Measurements from ENCODE around the gene TGFBR3.
A peak's percentile ranks its signal among the peaks of the same experiment; 100 is the strongest.
"Not testable (repeated sequence)": the region's sequence is repeated elsewhere in the genome, so short reads cannot be mapped to it uniquely, and the experiment has no call there.

Gene TGFBR3

DNA sequence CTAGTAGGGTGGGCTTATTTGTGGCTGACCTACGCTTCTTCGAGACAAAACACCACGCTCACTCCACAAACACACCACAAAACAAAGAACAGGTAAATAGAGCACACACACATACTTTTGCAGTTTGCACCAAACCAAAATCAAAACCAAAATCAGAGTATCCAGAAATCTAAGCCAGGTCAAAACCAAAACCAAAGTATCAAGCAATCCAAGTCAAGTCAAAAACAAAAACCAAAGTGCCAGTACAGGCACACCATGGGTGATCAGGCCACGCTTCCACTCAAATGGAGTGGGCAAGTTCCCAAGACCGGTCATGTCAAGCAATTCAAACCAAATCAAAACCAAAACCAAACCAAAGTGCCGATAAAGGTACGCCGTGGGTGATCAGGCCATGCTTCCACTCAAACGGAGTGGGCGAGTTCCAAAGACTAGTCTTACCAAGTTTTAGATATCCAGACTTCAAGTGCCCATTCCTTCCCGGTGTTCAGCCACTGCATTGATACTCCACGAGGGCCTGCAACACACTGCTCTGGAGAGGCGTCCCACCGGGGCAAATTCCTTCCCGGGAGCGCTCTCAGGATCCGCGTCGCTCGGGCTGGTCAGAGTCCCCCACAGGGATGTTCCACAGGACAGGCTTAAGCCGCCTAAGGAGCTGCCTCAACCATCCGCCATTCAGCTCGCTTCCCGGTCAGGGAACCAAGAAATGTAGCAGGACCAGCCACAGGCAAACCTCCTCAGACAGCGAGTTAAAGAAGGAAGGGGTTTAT is 216.2 kb downstream of the TGFBR3 start:
- no peak for DNase-seq

DNA sequence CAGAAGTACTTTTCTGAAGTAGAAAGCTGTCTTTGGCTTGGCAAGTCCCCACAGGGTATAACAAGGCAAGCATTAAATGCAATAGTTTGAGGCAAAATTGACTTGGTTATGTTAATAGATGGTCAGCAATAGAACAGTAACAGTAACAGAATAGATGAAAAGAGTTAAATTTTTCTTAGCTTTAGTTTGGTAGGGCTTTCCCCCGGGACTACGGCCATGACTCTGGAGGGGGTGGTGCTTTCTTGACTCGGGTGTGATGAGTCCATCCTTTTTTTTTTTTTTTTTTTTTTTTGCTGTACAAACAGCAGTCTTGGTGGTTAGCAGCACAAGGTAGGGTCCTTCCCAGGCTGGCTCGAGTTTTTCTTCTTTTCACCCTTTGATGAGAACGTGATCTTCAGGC is 219.3 kb downstream of the TGFBR3 start:
- DNase-seq = not testable (repeated sequence)

DNA sequence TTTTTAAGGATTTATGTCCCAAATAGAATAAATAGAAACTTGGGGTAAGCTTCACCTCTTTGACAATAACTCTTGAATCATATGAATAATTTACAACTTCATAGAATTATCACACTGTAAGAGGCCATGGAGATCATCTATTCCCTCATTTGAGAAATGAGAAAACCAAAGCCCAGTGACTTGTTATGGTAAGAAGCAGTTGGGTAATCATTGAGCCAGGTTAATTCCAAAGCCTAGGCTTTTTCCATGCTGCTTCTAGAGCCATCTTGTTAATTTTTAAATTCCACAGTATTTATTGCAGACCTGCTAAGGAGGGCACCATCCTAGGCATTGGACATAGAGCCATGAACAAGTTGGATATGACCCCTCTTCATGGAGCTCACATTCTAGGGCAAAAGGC is 224.8 kb downstream of the TGFBR3 start:
- no peak for DNase-seq

DNA sequence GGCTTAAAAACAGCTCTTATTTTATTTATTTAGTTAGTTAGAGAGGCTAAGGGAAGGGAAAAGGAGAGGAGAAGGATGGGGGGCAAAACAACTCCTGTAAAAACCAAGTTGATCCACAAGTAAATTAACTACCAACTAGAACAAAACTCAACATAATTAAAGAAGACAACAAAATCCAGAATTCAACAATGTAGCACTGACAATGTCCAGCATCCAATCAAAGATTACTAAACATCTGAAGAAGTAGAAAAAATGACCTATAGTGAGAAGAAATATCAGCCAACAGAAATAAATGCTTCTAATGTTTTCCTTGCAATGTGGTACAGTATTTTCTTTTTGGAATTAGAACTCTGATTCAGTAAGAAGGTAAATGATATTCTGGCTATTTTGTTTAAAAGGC is 225.2 kb downstream of the TGFBR3 start:
- DNase-seq = no peak

DNA sequence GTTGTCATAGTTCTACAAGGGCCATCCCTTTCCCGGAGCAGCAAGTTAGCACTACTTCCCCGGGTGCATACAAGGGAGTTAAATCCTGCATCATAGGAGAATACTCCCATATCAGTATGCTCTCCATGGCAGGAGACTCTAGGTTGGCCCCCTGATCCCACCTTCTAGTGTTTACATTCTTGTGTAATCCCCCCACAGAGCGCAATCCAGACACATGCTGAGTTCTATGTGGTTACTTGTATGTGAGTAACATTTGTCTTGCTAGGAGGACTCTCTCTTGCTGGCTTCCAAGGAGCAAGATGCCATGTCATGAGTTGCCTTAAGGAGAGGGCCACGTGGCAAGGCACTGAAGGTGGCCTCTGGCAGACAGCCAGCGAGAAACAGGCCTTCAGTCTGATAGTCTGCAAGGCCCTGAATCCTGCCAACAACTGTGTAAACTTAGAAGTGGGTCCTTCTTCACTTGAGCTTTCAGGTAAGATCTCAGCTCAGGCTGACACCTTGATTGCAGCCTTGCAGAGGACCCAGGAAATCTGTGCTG is 230.0 kb downstream of the TGFBR3 start:
- DNase-seq = peak; percentile 4

DNA sequence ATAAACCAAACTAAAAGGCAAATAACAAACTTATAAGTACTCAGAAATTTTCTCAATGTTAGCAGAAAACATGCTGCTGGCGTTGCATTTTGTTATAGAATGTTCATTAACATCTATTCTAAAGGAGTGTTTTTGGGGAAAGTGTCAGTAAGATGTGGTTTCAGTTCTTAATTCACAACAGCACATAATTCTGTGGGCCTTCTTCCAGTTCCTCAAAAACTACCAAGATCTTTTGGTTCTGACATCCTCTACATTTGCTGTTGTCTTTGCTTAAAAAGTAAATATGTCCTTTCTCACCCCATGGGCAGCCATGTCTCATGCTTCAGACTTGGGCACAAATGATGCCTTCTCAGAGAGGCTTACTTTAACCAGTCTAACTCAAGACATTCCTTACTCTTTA is 232.8 kb downstream of the TGFBR3 start:
- DNase-seq = no peak

DNA sequence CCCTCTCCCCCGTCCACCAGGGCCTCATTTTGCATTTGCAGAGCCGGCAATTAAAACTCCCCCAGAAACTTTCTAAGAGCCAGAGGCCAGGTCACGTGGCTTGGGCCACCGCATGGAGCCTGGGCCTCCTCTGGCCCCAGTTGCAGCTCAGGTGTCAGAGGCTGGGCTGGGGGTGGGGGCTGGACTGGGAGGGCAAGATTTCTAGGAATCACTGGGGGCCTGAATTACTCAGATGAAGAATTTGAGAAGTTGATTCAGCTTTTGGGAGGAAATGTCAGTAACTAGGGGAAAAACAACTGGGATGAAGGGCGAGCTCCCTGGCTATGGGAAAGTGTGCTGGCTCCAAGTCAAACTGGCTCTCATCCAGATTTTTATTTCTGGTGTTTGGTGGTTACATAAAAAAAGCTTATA is 234.3 kb downstream of the TGFBR3 start:
- DNase-seq = no peak

DNA sequence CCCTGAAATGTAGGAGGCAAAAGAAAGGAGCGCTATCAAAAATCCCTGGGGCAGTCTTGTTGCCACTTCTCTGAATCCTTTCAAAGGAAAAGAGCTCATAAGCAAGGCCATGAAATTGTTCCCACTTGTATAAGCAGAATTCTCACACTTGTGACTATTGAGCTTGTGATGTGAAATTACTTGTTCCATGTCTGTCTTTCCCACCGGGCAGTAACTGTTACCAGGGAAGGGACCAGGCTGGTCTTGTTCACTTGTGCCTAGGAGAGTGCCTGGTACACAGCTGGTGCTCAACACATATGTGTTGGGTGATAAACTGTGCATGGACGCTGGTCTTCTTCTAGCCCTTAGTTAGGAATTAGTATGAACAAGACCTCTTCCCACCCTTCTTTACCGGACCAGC is 234.7 kb downstream of the TGFBR3 start:
- no peak for DNase-seq

DNA sequence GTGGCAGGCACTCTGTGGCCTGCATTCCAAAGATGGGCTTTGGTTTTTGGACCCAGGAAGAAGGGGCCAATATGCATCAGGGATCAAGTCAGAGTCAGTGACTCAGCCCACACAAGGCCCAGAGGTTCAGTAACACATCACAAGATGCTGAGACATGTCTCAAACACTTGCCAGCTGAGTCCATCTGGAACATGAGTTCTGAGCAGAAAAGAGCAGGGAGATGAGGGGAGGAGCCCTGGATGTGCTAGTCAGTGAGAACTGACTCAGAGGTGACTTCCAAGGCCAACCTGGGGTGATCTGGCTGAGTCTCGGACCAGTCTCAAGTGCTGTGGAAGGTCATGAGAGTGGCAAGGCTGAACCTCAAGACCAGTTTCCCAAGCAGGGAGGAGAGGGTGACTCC is 235.2 kb downstream of the TGFBR3 start:
- no peak for DNase-seq

DNA sequence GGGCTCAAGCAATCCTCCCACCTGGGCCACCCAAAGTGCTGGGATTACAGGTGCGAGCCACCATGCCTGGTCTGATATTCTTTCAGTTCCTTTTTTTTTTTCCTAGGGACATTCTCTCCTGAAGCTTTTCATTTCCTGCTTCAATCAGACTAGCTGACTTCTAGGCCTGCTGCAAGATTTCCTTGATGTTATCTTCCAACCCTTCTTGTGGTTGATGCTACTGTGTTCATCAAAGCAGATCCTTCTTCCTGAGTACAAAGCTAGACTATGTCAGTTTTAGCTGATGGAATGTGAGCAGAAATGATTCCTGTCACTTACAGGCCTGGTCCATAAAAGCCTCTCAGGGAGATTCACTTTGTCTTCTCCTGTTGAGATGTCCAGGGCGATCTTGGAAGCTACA is 238.9 kb downstream of the TGFBR3 start:
- no peak for DNase-seq

DNA sequence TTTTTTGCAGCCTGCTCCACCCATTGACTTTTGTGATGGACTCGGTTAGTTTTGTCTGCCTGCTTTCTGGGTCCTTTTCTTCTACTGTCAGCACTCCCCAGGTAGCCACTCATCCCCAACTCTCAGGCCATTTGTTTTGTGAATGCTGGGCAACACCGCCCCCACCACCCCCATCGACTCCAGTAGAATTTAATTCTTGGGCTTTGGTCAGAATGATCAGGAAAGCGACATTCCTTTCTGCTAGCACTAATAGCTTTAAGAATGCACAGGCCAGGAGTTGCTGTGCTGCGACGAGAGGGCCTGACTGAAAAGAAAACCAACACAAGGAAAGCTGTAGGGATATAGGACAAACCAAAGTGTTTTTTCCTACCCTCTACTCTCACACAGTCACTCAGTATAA is 240.9 kb downstream of the TGFBR3 start:
- no peak for DNase-seq

DNA sequence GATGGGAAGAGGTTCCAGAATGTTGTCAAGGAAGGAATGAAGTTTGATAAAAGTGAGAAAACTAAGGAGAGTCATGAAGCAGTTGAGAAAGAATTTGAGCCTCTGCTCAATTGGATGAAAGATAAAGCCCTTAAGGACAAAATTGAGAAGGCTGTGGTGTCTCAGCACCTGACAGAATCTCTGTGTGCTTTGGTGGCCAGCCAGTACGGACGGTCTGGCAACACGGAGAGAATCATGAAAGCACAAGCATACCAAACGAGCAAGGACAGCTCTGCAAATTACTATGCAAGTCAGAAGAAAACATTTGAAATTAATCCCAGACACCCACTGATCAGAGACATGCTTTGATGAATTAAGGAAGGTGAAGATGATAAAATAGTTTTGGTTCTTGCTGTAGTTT is 242.5 kb downstream of the TGFBR3 start:
- DNase-seq = no peak

DNA sequence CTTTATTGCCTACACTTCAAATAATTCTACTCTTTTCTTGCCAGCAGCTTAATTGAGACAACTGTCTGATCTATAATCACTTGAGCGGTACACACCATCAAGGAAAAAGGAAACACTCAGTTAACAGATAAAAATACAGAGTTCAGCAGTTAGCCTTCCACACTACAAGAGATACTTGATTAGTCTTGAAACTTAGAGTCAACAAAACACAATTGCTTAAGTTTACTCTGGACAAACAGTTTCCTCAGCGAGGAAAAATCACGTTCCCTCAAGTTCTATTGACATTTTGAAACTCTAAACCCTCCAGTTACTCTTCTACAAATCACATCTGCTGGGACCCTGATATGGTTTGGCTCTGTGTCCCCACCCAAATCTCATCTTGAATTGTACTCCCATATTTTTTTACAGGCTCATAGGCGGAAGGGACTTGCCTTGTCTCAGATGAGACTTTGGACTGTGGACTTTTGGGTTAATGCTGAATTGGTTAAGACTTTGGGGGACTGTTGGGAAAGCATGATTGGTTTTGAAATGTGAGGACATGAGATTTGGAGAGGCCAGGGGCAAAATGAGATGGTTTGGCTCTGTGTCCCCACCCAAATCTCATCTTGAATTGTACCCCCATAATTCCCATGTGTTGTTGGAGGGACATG is 244.9 kb downstream of the TGFBR3 start:
- DNase-seq = no peak

DNA sequence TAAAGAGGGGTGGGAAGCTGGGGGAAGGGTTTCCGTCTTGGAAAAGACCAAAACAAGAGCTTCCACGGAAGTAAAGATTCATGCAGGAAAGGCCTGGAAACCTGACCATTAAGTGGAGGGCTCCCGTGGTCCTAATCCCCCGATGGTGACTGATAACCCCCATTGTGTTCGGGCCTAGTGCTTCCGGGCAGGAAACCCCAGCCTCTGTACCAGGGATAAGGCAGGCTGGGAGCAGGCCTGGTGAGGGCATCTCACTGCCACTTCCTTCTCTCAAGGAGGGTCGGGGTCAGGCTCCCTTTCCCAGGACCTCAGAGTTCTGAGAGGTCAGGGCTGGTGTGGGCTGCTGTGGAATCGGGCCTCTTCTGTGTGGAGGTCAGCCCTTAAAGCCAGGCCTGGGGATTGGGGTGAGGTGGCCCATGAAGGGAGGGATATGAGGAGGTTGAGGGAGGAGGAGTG is 248.4 kb downstream of the TGFBR3 start:
- no peak for DNase-seq

DNA sequence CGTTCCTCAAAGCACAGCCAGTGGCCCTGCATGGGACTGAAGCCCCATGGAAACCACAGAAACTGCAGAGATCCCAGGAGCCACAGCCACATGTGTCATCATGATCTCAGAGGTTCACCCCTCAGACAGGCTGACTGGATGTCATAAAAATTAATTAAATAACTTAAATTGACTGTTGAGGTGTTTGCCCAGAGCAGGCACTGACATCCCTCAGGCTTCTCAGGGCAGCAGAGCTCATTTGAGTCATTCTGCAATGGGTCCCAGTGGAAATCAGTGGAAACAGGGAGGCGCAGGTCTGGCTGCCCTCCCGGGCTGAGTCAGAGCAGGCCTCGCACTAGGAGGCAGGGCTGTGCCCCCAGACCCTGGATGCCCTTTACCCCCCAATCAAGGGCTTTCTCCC is 250.2 kb downstream of the TGFBR3 start:
- DNase-seq = no peak

DNA sequence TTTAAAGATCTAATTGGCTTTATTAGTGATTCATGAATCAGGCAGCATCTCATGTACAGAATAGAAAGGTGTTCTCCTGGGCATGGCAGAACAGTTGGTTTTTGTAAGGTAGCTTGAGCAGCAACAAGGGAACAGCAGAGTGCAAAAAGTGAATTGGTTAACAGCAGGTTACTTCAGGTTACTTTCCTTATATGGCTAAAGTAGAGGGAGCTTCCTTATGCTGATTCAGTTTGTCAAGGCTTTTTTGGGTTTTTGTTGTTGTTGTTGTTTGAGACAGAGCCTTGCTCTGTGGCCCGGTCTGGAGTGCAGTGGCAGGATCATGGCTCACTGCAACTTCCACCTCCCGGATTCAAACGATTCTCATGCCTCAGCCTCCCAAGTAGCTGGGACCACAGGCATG is 252.5 kb downstream of the TGFBR3 start:
- DNase-seq = no peak

DNA sequence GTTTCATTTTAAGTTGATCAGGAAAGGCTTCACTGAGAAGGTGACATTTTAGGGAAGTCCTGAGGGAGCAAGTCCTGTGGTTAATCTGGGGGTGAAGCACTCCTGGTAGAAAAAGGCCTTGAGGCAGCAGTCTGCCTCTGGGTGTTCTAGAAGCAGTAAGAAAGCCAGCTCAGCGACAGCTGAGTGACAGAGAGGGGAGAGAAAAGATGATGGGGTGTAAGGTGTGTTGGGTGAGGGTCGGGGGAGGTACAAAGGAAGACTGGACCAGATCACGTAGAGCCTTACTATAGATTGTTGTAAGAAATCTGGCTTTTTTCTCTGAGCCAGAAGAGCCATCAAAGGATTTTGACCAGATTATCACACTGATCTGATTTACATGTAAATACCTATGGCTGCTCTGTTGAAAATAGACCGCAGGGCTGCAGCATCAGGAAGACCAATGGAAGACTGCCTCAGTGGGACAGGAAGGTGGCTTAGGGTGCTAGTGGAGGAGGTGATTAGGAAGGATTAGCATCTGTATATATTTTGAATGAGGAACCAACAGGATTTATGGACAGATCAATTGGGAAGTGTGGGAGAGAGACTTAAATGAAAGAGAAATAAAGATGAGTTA is 254.1 kb downstream of the TGFBR3 start:
- no peak for DNase-seq

DNA sequence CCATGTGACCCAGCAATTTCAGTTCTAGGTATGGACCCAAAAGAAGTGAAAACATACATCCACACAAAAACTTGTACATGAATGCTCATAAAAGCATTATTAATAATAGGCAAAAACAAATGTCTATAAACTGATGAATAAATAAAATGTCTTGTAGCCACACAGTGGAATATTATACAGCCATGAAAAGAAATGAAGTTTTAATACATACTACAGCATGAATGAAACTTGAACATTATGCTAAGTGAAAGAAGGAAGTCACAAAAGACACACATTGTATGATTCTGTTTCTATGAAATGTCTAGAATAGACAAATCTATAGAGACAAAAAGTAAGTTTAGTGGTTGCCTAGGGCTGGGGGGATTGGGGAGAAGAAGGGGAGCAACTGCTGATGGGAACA is 255.1 kb downstream of the TGFBR3 start:
- no peak for DNase-seq
